Right cardiac atrium (tissue), 5 donors: ENCODE measurements around the gene GPR158. TPM values are rescaled to one million over a fixed set of nuclear protein-coding genes. Genes with fewer than 3 reads are reported as not detected.

ENCODE experiments used
- ATAC-seq, 2 donors: fragments of 200-7000 bp; cut with Tn5 transposase; one replicate each; pipeline versions ENCODE4 v1.8.0 to v1.9.1; 2020; ENCODE audit warnings: moderate library complexity in 2 of 2, mild to moderate bottlenecking in 1 of 2
- DNase-seq, 3 donors: peaks; one replicate each; pipeline ENCODE4 v3.0.0-alpha.2; 2020
- H3K27ac ChIP-seq: one replicate; pipeline ENCODE4 v1.5.1; 2013; ENCODE audit warnings: mild to moderate bottlenecking, low read length, control low read depth, moderate library complexity
- H3K27me3 ChIP-seq: one replicate; pipeline ENCODE4 v1.6.1; 2013; ENCODE audit not compliant: control insufficient read depth, insufficient read depth
- H3K4me1 ChIP-seq: one replicate; pipeline ENCODE4 v1.6.1; 2013; ENCODE audit warnings: low read length; ENCODE audit not compliant: control insufficient read depth, insufficient read depth
- H3K4me3 ChIP-seq: one replicate; pipeline ENCODE4 v1.5.1; 2013; ENCODE audit warnings: low read length, control low read depth
- H3K9me3 ChIP-seq: one replicate; pipeline ENCODE4 v1.6.1; 2013; ENCODE audit warnings: low read length; ENCODE audit not compliant: control insufficient read depth
- WGBS: extraction: QIAGEN DNeasy Blood & Tissue Kit; methylation state at CpG from one replicate; pipeline ENCODE4 v1.1.7; 2013; 5-methylcytosine and 5-hydroxymethylcytosine counted together
- intact Hi-C, 4 donors: fragments of 100-400 bp; cut with DNase I; formaldehyde crosslinking; loops; one replicate each; pipeline versions ENCODE4 v1.11.0 to v1.14.0; 2022 to 2023
- polyA plus RNA-seq: library from polyadenylated mRNA; stranded (reverse); fragments of 200-250 nt; gene quantifications from one replicate; pipeline ENCODE4 v1.2.3, GENCODE V29; 2013
- total RNA-seq, 4 donors: library from RNA; stranded (reverse); fragmentation: NEBNext Ultra II Directional; extraction: Animal tissue kit (Norgen Biotek cat#: 25700); gene quantifications; one replicate each; pipeline ENCODE4 v1.2.1, GENCODE V29; 2021
- donor health status: healthy with polysubstance abuse.
- donor health status: DM: no; HTN: yes; CAD: no.
- donor health status: DM: no; HTN: no; CAD: no.
- donor health status: DM: no; HTN: yes; CAD: no; lungs with severe emphysema.
- donor health status: DM: yes; HTN: yes; CAD: no.

Gene GPR158
- total and polyA plus RNA-seq, 5 donors = 0.05 to 0.18 (median 0.08) TPM; not detected in 2

- ATAC-seq = no peak
- H3K27ac ChIP-seq = no peak overlapping the region
- intact Hi-C loops = no loop called here
- no peak overlapping the region for H3K4me3 ChIP-seq
- WGBS = 66% methylated on average over 3 of the region's 3 CpGs
- no peaks in the 10 kb centered on the region for H3K27me3 ChIP-seq
- H3K4me1 ChIP-seq = no peaks in the 10 kb centered on the region
- DNase-seq = no peak
- no peaks in the 10 kb centered on the region for H3K9me3 ChIP-seq
These were observed 357.4 kb downstream of the GPR158 start for GRCh38 chr10:25532213-25532612.

GRCh38 chr10:25536027-25536426 is 361.2 kb downstream of the GPR158 start:
- no peaks in the 10 kb centered on the region for H3K27me3 ChIP-seq
- no peaks in the 10 kb centered on the region for H3K9me3 ChIP-seq
- no peak overlapping the region for H3K27ac ChIP-seq
- no peaks in the 10 kb centered on the region for H3K4me1 ChIP-seq
- intact Hi-C loops = no loop called here
- no peak for DNase-seq
- no peak for ATAC-seq
- no peak overlapping the region for H3K4me3 ChIP-seq

- intact Hi-C loops = no loop called here
- DNase-seq (no peak), ATAC-seq (no peak)
These were observed 372.6 kb downstream of the GPR158 start for GRCh38 chr10:25547382-25547781.

GRCh38 chr10:25552283-25552919 is 377.6 kb downstream of the GPR158 start:
- Histone ChIP-seq H3K9me3 (no peaks in the 10 kb centered on the region), H3K27me3 (no peaks in the 10 kb centered on the region), H3K4me1 (no peaks in the 10 kb centered on the region), H3K27ac (no peak overlapping the region), H3K4me3 (no peak overlapping the region)
- DNase-seq = no peak
- no peak for ATAC-seq
- intact Hi-C loops = no loop called here
- 75% methylated on average over 5 of the region's 5 CpGs for WGBS

More at GRCh38 chr10:25547382-25547781, 372.6 kb downstream of the GPR158 start:
- Histone ChIP-seq H3K27me3 (no peaks in the 10 kb centered on the region), H3K4me1 (no peaks in the 10 kb centered on the region), H3K27ac (no peak overlapping the region), H3K4me3 (no peak overlapping the region), H3K9me3 (no peaks in the 10 kb centered on the region)
- WGBS = 35% methylated on average over 4 of the region's 4 CpGs

GRCh38 chr10:25555865-25556264 is 381.1 kb downstream of the GPR158 start:
- intact Hi-C loops = no loop called here
- Histone ChIP-seq H3K27me3 (no peaks in the 10 kb centered on the region), H3K4me1 (no peaks in the 10 kb centered on the region), H3K27ac (no peak overlapping the region), H3K9me3 (no peaks in the 10 kb centered on the region), H3K4me3 (no peak overlapping the region)
- no peak for ATAC-seq
- DNase-seq = no peak
- WGBS = 80% methylated on average over 5 of the region's 5 CpGs

- Histone ChIP-seq H3K4me3 (no peak overlapping the region), H3K27ac (no peak overlapping the region), H3K9me3 (no peaks in the 10 kb centered on the region), H3K4me1 (no peaks in the 10 kb centered on the region), H3K27me3 (no peaks in the 10 kb centered on the region)
- intact Hi-C loops = no loop called here
- no peak for ATAC-seq
- 39% methylated on average over 5 of the region's 5 CpGs for WGBS
- no peak for DNase-seq
These were observed 381.7 kb downstream of the GPR158 start for GRCh38 chr10:25556457-25556856.

GRCh38 chr10:25557136-25557535 is 382.3 kb downstream of the GPR158 start:
- 48% methylated on average over 3 of the region's 3 CpGs for WGBS
- Histone ChIP-seq H3K27me3 (no peaks in the 10 kb centered on the region), H3K4me3 (no peak overlapping the region), H3K9me3 (no peaks in the 10 kb centered on the region), H3K4me1 (no peaks in the 10 kb centered on the region), H3K27ac (no peak overlapping the region)
- DNase-seq = no peak
- intact Hi-C loops = no loop called here
- ATAC-seq = no peak

GRCh38 chr10:25561758-25562157 is 387.0 kb downstream of the GPR158 start:
- H3K4me3 ChIP-seq = no peak overlapping the region
- DNase-seq = no peak
- 78% methylated on average over 2 of the region's 2 CpGs for WGBS
- ATAC-seq = no peak
- no peaks in the 10 kb centered on the region for H3K4me1 ChIP-seq
- H3K27ac ChIP-seq = no peak overlapping the region
- no peaks in the 10 kb centered on the region for H3K27me3 ChIP-seq
- intact Hi-C loops = no loop called here
- no peaks in the 10 kb centered on the region for H3K9me3 ChIP-seq

GRCh38 chr10:25562547-25562946 is 387.7 kb downstream of the GPR158 start:
- Histone ChIP-seq H3K4me1 (no peaks in the 10 kb centered on the region), H3K27ac (no peak overlapping the region), H3K9me3 (no peaks in the 10 kb centered on the region), H3K4me3 (no peak overlapping the region), H3K27me3 (no peaks in the 10 kb centered on the region)
- ATAC-seq (no peak), DNase-seq (no peak)
- intact Hi-C loops = no loop called here
- WGBS = 85% methylated on average over 4 of the region's 4 CpGs

GRCh38 chr10:25564351-25564750 is 389.6 kb downstream of the GPR158 start:
- no peak overlapping the region for H3K4me3 ChIP-seq
- 84% methylated on average over 6 of the region's 6 CpGs for WGBS
- DNase-seq (no peak), ATAC-seq (no peak)
- H3K27ac ChIP-seq = no peak overlapping the region
- no peaks in the 10 kb centered on the region for H3K27me3 ChIP-seq
- no peaks in the 10 kb centered on the region for H3K9me3 ChIP-seq
- H3K4me1 ChIP-seq = no peaks in the 10 kb centered on the region
- intact Hi-C loops = no loop called here

- H3K27me3 ChIP-seq = no peaks in the 10 kb centered on the region
- 43% methylated on average over 7 of the region's 7 CpGs for WGBS
- no peak overlapping the region for H3K27ac ChIP-seq
- DNase-seq (no peak), ATAC-seq (no peak)
- no peaks in the 10 kb centered on the region for H3K9me3 ChIP-seq
- intact Hi-C loops = no loop called here
- no peaks in the 10 kb centered on the region for H3K4me1 ChIP-seq
- H3K4me3 ChIP-seq = no peak overlapping the region
These were observed 390.8 kb downstream of the GPR158 start for GRCh38 chr10:25565570-25565969.

- Histone ChIP-seq H3K27ac (no peak overlapping the region), H3K27me3 (no peaks in the 10 kb centered on the region), H3K9me3 (no peaks in the 10 kb centered on the region), H3K4me3 (no peak overlapping the region), H3K4me1 (no peaks in the 10 kb centered on the region)
- no peak for DNase-seq
- WGBS = 52% methylated on average over 3 of the region's 3 CpGs
- intact Hi-C loops = no loop called here
- no peak for ATAC-seq
These were observed 398.5 kb downstream of the GPR158 start for GRCh38 chr10:25573316-25573715.
